Liver (tissue), 9 donors: ENCODE results near the gene LOXL3. TPM values are rescaled to one million over a fixed set of nuclear protein-coding genes. Genes with fewer than 3 reads are reported as not detected.
"Not testable (repeated sequence)": the region's sequence is repeated elsewhere in the genome, so short reads cannot be mapped to it uniquely, and the experiment has no call there.

Source experiments
- DNase-seq: peaks from one replicate; pipeline ENCODE4 v3.0.0-alpha.2; 2017; ENCODE audit warnings: low spot score
- H3K27ac ChIP-seq, 2 donors: one replicate each; pipeline ENCODE4 v1.7.0; 2013; ENCODE audit warnings: inconsistent platforms in 2 of 2, low read length in 2 of 2, control low read depth in 1 of 2, low read depth in 1 of 2, mild to moderate bottlenecking in 1 of 2
- H3K27me3 ChIP-seq, 4 donors: one replicate each; pipeline versions ENCODE4 v1.6.1 to v1.7.0; 2013; ENCODE audit warnings: low read length in 3 of 4, inconsistent platforms in 1 of 4, mild to moderate bottlenecking in 1 of 4, moderate library complexity in 1 of 4; ENCODE audit not compliant: control insufficient read depth in 4 of 4, insufficient read depth in 4 of 4
- H3K36me3 ChIP-seq, 4 donors: one replicate each; pipeline versions ENCODE4 v1.6.1 to v1.7.0; 2013; ENCODE audit warnings: low read length in 3 of 4, mild to moderate bottlenecking in 3 of 4, low read depth in 1 of 4, moderate library complexity in 1 of 4; ENCODE audit not compliant: control insufficient read depth in 4 of 4, insufficient read depth in 3 of 4
- H3K4me1 ChIP-seq, 4 donors: one replicate each; pipeline versions ENCODE4 v1.6.1 to v1.7.0; 2013; ENCODE audit warnings: low read length in 3 of 4, mild to moderate bottlenecking in 3 of 4, moderate library complexity in 1 of 4; ENCODE audit not compliant: control insufficient read depth in 4 of 4, insufficient read depth in 4 of 4
- H3K4me3 ChIP-seq, 3 donors: one replicate each; pipeline versions ENCODE4 v1.6.1 to v1.7.0; 2013; ENCODE audit warnings: low read length in 3 of 3, control low read depth in 1 of 3, low read depth in 1 of 3, mild to moderate bottlenecking in 1 of 3
- H3K9ac ChIP-seq, 2 donors: one replicate each; pipeline ENCODE4 v1.7.0; 2013; ENCODE audit warnings: low read length in 2 of 2, mild to moderate bottlenecking in 2 of 2, moderate library complexity in 2 of 2, control low read depth in 1 of 2, low read depth in 1 of 2
- H3K9me3 ChIP-seq, 4 donors: one replicate each; pipeline versions ENCODE4 v1.6.1 to v1.7.0; 2013; ENCODE audit warnings: low read length in 3 of 4; ENCODE audit not compliant: control insufficient read depth in 4 of 4
- FOXA1 ChIP-seq: IDR thresholded peaks from 2 replicates; pipeline ENCODE4 v1.6.1; 2016; ENCODE audit warnings: antibody characterized with exemption
- FOXA2 ChIP-seq: IDR thresholded peaks from 2 replicates; pipeline ENCODE4 v1.6.1; 2016; ENCODE audit warnings: antibody characterized with exemption
- HNF4A ChIP-seq, 2 donors: conservative IDR thresholded peaks; 2 replicates each; pipeline ENCODE4 v1.6.1; 2016; ENCODE audit warnings: antibody characterized with exemption in 2 of 2, mild to moderate bottlenecking in 2 of 2
- HNF4G ChIP-seq: IDR thresholded peaks from 2 replicates; pipeline ENCODE4 v1.6.1; 2016; ENCODE audit warnings: antibody characterized with exemption
- JUND ChIP-seq, 2 donors: IDR thresholded peaks; 2 replicates each; pipeline ENCODE4 v1.6.1; 2016; ENCODE audit warnings: antibody characterized with exemption in 2 of 2
- RAD21 ChIP-seq, 2 donors: IDR thresholded peaks; 2 replicates each; pipeline ENCODE4 v1.6.1; 2016; ENCODE audit warnings: antibody characterized with exemption in 2 of 2, mild to moderate bottlenecking in 2 of 2
- RXRA ChIP-seq, 2 donors: IDR thresholded peaks; 2 replicates each; pipeline ENCODE4 v1.6.1; 2017 to 2018; ENCODE audit warnings: antibody characterized with exemption in 2 of 2, mild to moderate bottlenecking in 1 of 2
- SP1 ChIP-seq: IDR thresholded peaks from 2 replicates; pipeline ENCODE4 v1.6.1; 2018; ENCODE audit warnings: antibody characterized with exemption, mild to moderate bottlenecking
- TAF1 ChIP-seq: conservative IDR thresholded peaks from 2 replicates; pipeline ENCODE4 v1.6.1; 2016; ENCODE audit warnings: antibody characterized with exemption, mild to moderate bottlenecking
- WGBS: extraction: QIAGEN DNeasy Blood & Tissue Kit; methylation state at CpG from one replicate; pipeline ENCODE4 v1.1.7; 2013; 5-methylcytosine and 5-hydroxymethylcytosine counted together
- polyA plus RNA-seq, 2 donors: library from polyadenylated mRNA; stranded (reverse) in 1 of 2; unstranded in 1 of 2; fragments of 200-250 nt in 1 of 2; fragments of >200 nt in 1 of 2; fragmentation: Nextera tagmentation in 1 of 2; extraction: Ambion mirVana in 1 of 2; gene quantifications; one replicate each; pipeline versions ENCODE4 v1.2.1 to v1.2.3, GENCODE V29; 2013 to 2015
- total RNA-seq, 2 donors: library from RNA; depleted of rRNA; stranded (reverse); fragments of >200 nt; gene quantifications; one replicate each; pipeline ENCODE4 v1.2.3, GENCODE V29; 2014
- TF ChIP-seq, protein P1 (sequence below): IDR thresholded peaks from 2 replicates; pipeline ENCODE4 v1.6.1; 2016; ENCODE audit warnings: antibody characterized with exemption, mild to moderate bottlenecking
- TF ChIP-seq, protein P2 (sequence below): IDR thresholded peaks from 2 replicates; pipeline ENCODE4 v1.6.1; 2016; ENCODE audit warnings: antibody characterized with exemption
- TF ChIP-seq, protein P3 (sequence below): fragments of 150-350 bp; IDR thresholded peaks from 2 replicates; pipeline ENCODE4 v1.5.1; 2017; ENCODE audit warnings: improper control_type of control experiment, low read depth, low read length; ENCODE audit not compliant: missing input control
- donor health status: healthy.
- donor health status: healthy.
- donor health status: healthy.
- donor health status: healthy.
- donor health status: healthy.

LOXL3 gene
- total and polyA plus RNA-seq, 4 donors: 0.31 to 2.8 (median 1.3) TPM

DNA sequence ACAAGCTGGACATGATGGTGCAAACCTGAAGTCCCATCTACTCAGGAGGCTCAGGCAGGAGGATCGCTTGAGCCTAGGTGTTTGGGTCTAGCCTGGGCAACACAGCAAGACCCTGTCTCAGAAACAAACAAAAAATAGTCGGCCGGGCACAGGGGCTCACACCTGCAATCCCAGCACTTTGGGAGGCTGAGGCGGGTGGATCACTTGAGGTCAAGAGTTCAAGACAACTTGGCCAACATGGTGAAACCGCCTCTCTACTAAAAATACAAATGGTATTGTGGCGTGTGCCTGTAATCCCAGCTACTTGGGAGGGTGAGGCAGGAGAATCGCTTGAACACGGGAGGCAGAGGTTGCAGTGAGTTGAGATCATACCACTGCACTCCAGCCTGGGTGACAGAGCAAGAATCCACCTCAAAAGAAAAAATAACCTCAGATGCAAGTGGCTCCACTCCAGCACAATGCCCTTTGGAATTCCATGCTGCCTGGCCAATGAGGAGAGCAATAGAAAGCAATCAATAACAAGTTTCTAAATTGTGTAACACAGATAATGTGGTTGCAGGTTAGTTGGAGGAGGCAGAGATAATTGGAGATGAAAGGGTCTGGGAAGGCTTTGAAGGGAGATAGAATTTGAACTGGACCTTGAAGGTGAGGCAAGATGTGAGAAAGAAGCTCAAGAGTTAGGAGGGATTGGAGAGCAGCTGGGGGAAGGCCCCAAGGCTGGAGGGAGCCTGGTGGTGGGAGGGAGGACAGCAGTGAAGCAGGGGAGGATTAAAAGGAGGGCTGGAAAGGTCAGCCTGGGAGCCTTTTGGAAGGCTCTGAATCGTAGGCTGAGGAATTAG, 64.9 kb downstream of the LOXL3 start (continued):
- TF ChIP-seq, protein P1, sequence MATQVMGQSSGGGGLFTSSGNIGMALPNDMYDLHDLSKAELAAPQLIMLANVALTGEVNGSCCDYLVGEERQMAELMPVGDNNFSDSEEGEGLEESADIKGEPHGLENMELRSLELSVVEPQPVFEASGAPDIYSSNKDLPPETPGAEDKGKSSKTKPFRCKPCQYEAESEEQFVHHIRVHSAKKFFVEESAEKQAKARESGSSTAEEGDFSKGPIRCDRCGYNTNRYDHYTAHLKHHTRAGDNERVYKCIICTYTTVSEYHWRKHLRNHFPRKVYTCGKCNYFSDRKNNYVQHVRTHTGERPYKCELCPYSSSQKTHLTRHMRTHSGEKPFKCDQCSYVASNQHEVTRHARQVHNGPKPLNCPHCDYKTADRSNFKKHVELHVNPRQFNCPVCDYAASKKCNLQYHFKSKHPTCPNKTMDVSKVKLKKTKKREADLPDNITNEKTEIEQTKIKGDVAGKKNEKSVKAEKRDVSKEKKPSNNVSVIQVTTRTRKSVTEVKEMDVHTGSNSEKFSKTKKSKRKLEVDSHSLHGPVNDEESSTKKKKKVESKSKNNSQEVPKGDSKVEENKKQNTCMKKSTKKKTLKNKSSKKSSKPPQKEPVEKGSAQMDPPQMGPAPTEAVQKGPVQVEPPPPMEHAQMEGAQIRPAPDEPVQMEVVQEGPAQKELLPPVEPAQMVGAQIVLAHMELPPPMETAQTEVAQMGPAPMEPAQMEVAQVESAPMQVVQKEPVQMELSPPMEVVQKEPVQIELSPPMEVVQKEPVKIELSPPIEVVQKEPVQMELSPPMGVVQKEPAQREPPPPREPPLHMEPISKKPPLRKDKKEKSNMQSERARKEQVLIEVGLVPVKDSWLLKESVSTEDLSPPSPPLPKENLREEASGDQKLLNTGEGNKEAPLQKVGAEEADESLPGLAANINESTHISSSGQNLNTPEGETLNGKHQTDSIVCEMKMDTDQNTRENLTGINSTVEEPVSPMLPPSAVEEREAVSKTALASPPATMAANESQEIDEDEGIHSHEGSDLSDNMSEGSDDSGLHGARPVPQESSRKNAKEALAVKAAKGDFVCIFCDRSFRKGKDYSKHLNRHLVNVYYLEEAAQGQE: no peak
- TF ChIP-seq, protein P2, sequence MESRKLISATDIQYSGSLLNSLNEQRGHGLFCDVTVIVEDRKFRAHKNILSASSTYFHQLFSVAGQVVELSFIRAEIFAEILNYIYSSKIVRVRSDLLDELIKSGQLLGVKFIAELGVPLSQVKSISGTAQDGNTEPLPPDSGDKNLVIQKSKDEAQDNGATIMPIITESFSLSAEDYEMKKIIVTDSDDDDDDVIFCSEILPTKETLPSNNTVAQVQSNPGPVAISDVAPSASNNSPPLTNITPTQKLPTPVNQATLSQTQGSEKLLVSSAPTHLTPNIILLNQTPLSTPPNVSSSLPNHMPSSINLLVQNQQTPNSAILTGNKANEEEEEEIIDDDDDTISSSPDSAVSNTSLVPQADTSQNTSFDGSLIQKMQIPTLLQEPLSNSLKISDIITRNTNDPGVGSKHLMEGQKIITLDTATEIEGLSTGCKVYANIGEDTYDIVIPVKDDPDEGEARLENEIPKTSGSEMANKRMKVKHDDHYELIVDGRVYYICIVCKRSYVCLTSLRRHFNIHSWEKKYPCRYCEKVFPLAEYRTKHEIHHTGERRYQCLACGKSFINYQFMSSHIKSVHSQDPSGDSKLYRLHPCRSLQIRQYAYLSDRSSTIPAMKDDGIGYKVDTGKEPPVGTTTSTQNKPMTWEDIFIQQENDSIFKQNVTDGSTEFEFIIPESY: peak; percentile 75
- TF ChIP-seq HNF4G: peak; percentile 78
- TF ChIP-seq FOXA1: no peak

DNA sequence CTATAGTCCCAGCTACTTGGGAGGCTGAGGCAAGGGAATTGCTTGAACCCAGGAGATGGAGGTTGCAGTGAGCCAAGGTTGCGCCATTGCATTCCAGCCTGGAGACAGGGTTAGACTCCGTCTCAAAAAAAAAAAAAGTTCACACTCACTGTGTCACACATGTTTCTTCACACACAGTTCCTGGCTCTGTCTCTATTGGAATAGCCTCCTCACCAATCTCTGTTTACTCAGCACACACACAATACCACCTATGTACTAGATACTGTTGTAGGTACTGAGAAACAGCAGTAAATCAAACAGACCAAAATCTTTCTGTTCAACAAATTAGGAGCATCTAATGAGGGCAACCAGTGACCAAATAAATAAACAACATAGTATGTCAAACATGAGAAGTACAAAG, 67.6 kb downstream of the LOXL3 start:
- H3K4me1 ChIP-seq: peaks cover 30 to 67% (median 61%) of the 10 kb centered on the region in 4 donors
- H3K9me3 ChIP-seq: no peaks in the 10 kb centered on the region
- no peak for DNase-seq
- WGBS: 68% methylated on average over 2 of the region's 2 CpGs
- no peak overlapping the region for H3K9ac ChIP-seq
- H3K27ac ChIP-seq: no peak overlapping the region
- H3K4me3 ChIP-seq: no peak overlapping the region
- H3K27me3 ChIP-seq: no peaks in the 10 kb centered on the region
- TF ChIP-seq JUND (IDR thresholded peaks at IDR 0.05) (peak in 1 of 2 donors; percentile 9), FOXA1 (peak; percentile 59), FOXA2 (peak; percentile 76), RXRA (IDR thresholded peaks at IDR 0.05) (peak; percentile 50 to 63), RAD21 (IDR thresholded peaks at IDR 0.05) (peak in 1 of 2 donors; percentile 35), HNF4A (conservative IDR thresholded peaks at IDR 0.05) (peak; percentile 25 to 39), TAF1 (no peak), SP1 (peak; percentile 62)
- TF ChIP-seq, protein P1: no peak
- TF ChIP-seq, protein P3, sequence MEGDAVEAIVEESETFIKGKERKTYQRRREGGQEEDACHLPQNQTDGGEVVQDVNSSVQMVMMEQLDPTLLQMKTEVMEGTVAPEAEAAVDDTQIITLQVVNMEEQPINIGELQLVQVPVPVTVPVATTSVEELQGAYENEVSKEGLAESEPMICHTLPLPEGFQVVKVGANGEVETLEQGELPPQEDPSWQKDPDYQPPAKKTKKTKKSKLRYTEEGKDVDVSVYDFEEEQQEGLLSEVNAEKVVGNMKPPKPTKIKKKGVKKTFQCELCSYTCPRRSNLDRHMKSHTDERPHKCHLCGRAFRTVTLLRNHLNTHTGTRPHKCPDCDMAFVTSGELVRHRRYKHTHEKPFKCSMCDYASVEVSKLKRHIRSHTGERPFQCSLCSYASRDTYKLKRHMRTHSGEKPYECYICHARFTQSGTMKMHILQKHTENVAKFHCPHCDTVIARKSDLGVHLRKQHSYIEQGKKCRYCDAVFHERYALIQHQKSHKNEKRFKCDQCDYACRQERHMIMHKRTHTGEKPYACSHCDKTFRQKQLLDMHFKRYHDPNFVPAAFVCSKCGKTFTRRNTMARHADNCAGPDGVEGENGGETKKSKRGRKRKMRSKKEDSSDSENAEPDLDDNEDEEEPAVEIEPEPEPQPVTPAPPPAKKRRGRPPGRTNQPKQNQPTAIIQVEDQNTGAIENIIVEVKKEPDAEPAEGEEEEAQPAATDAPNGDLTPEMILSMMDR: no peak
- peaks cover 0 to 4% (median 2%) of the 10 kb centered on the region in 4 donors for H3K36me3 ChIP-seq

DNA sequence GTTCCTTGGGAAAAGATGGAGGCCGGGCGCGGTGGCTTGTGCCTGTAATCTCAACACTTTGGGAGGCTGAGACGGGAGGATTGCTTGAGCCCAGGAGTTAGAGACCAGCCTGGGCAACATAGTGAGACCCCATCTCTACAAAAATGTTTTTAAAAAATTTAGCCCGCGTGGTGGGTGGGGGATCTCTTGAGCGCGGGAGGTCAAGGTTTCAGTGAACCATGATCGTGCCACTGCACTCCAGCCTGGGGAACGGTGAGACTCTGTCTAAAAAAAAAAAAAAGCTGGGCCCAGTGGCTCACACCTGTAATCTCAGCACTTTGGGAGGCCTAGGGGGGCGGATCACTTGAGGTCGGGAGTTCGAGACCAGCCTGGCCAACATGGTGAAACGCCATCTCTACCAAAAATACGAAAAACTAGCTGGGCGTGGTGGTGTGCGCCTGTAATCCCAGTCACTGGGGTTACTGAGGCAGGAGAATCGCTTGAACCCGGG, 70.0 kb downstream of the LOXL3 start:
- H3K27me3 ChIP-seq, DNase-seq, H3K9me3 ChIP-seq, H3K36me3 ChIP-seq: not testable (repeated sequence)
- Histone ChIP-seq H3K9ac (peak overlapping the region; percentile 6 to 63), H3K27ac (peak overlapping the region in 1 of 2 donors; percentile 84), H3K4me1 (peaks cover 14 to 52% (median 43%) of the 10 kb centered on the region in 4 donors), H3K4me3 (peak overlapping the region; percentile 67 to 95 (median 94))
- WGBS: 71% methylated on average over 19 of the region's 19 CpGs
